ENCODE measurements around the gene RBMS2.
A peak's percentile ranks its signal among the peaks of the same experiment; 100 is the strongest.

The RBMS2 gene

DNA sequence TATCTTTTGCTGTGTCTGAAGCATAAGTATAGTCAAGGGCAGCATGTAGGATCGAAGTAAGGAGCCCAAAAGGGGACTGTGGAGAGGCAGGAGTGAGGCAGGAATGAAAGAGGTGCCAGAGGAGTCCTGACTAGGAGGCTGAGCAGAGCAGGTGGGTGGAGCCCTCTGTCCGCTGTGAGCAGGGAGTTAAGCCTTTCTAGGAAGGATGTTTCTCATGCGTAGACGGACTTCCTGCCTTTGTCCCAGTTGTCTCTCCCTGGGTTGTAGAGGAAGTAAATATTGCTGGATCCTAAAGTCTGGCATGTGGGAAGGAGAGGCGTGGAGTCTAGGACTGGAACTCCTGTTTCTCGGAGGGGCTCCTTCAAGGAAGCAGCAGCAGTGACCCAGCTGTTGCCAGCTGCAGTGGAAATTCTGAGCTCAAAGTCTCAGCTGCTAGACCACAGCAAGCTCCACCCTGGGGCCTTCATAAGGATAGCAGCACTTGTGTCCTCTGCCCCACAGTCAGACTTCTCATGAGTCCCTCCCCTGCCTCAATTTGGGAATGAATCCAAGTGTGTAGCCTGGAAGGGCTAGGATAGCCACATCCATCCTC, 44.0 kb downstream of the RBMS2 start:
- H3K4me2 ChIP-seq (ENCODE audit: low read length): peak overlapping the region; percentile 37; the same call in 1 of the 2 replicates
- H3K36me3 ChIP-seq (ENCODE audit: insufficient read depth, low read length): no peaks in the 10 kb centered on the region
- H3K27me3 ChIP-seq (ENCODE audit: insufficient read depth, low read length): no peaks in the 10 kb centered on the region
- no peaks in the 10 kb centered on the region for H3K79me2 ChIP-seq (ENCODE audit: insufficient read depth, low read length)
- H3K27ac ChIP-seq (ENCODE audit: low read depth, low read length, poor library complexity, severe bottlenecking): no peak overlapping the region
- H3K9ac ChIP-seq (ENCODE audit: low read length): no peak overlapping the region
- H3K4me1 ChIP-seq (ENCODE audit: insufficient read depth, low read length, severe bottlenecking): peaks cover 4% of the 10 kb centered on the region
- no peak overlapping the region for H2AFZ ChIP-seq (ENCODE audit: low read length)
- H3K9me2 ChIP-seq (ENCODE audit: low read depth, low read length): no peaks in the 10 kb centered on the region
- H4K20me1 ChIP-seq (ENCODE audit: insufficient read depth, low read length): no peaks in the 10 kb centered on the region
- TF ChIP-seq EZH2 (IDR thresholded peaks at IDR 0.05; ENCODE audit: borderline replicate concordance, low read length): no peak
- TF ChIP-seq, protein P1, sequence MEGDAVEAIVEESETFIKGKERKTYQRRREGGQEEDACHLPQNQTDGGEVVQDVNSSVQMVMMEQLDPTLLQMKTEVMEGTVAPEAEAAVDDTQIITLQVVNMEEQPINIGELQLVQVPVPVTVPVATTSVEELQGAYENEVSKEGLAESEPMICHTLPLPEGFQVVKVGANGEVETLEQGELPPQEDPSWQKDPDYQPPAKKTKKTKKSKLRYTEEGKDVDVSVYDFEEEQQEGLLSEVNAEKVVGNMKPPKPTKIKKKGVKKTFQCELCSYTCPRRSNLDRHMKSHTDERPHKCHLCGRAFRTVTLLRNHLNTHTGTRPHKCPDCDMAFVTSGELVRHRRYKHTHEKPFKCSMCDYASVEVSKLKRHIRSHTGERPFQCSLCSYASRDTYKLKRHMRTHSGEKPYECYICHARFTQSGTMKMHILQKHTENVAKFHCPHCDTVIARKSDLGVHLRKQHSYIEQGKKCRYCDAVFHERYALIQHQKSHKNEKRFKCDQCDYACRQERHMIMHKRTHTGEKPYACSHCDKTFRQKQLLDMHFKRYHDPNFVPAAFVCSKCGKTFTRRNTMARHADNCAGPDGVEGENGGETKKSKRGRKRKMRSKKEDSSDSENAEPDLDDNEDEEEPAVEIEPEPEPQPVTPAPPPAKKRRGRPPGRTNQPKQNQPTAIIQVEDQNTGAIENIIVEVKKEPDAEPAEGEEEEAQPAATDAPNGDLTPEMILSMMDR (IDR thresholded peaks at IDR 0.05; ENCODE audit: low read length): no peak
- no peaks in the 10 kb centered on the region for H3F3A ChIP-seq (ENCODE audit: insufficient read depth, low read length)
- H3K9me3 ChIP-seq (ENCODE audit: low read length): no peaks in the 10 kb centered on the region
- no peak overlapping the region for H3K4me3 ChIP-seq (ENCODE audit: low read depth, low read length, poor library complexity, severe bottlenecking)

- Histone ChIP-seq H3K4me1 (ENCODE audit: insufficient read depth, low read length, severe bottlenecking) (peaks cover 4% of the 10 kb centered on the region), H3K9ac (ENCODE audit: low read length) (no peak overlapping the region), H2AFZ (ENCODE audit: low read length) (no peak overlapping the region), H3K27ac (ENCODE audit: low read depth, low read length, poor library complexity, severe bottlenecking) (no peak overlapping the region), H3K9me2 (ENCODE audit: low read depth, low read length) (no peaks in the 10 kb centered on the region), H3K27me3 (ENCODE audit: insufficient read depth, low read length) (no peaks in the 10 kb centered on the region; the same call in 1 of the 2 replicates), H3K4me3 (ENCODE audit: low read depth, low read length, poor library complexity, severe bottlenecking) (no peak overlapping the region), H3K9me3 (ENCODE audit: low read length) (no peaks in the 10 kb centered on the region), H4K20me1 (ENCODE audit: insufficient read depth, low read length) (no peaks in the 10 kb centered on the region), H3K4me2 (ENCODE audit: low read length) (no peak overlapping the region), H3K36me3 (ENCODE audit: insufficient read depth, low read length) (no peaks in the 10 kb centered on the region), H3K79me2 (ENCODE audit: insufficient read depth, low read length) (no peaks in the 10 kb centered on the region), H3F3A (ENCODE audit: insufficient read depth, low read length) (no peaks in the 10 kb centered on the region)
- no peak for TF ChIP-seq EZH2 (IDR thresholded peaks at IDR 0.05; ENCODE audit: borderline replicate concordance, low read length)
- TF ChIP-seq, protein P1 (IDR thresholded peaks at IDR 0.05; ENCODE audit: low read length): no peak
Observed at GRCh38 chr12:56568146-56568545, 46.5 kb downstream of the RBMS2 start.

- Histone ChIP-seq H3K9ac (ENCODE audit: low read length) (no peak overlapping the region), H2AFZ (ENCODE audit: low read length) (no peak overlapping the region), H3K9me2 (ENCODE audit: low read depth, low read length) (no peaks in the 10 kb centered on the region), H3K4me2 (ENCODE audit: low read length) (no peak overlapping the region), H3F3A (ENCODE audit: insufficient read depth, low read length) (no peaks in the 10 kb centered on the region), H3K9me3 (ENCODE audit: low read length) (no peaks in the 10 kb centered on the region), H3K36me3 (ENCODE audit: insufficient read depth, low read length) (no peaks in the 10 kb centered on the region), H3K27me3 (ENCODE audit: insufficient read depth, low read length) (no peaks in the 10 kb centered on the region; the same call in 1 of the 2 replicates), H3K4me1 (ENCODE audit: insufficient read depth, low read length, severe bottlenecking) (peaks cover 4% of the 10 kb centered on the region), H3K4me3 (ENCODE audit: low read depth, low read length, poor library complexity, severe bottlenecking) (no peak overlapping the region), H3K79me2 (ENCODE audit: insufficient read depth, low read length) (no peaks in the 10 kb centered on the region), H4K20me1 (ENCODE audit: insufficient read depth, low read length) (no peaks in the 10 kb centered on the region), H3K27ac (ENCODE audit: low read depth, low read length, poor library complexity, severe bottlenecking) (no peak overlapping the region)
- TF ChIP-seq EZH2 (IDR thresholded peaks at IDR 0.05; ENCODE audit: borderline replicate concordance, low read length): no peak
- TF ChIP-seq, protein P1 (IDR thresholded peaks at IDR 0.05; ENCODE audit: low read length): no peak
Observed at GRCh38 chr12:56571121-56571520, 49.5 kb downstream of the RBMS2 start.
